A172 (cell line): ENCODE measurements around the gene GALNT12. TPM values are rescaled to one million over a fixed set of nuclear protein-coding genes. Genes with fewer than 3 reads are reported as not detected.

Experiments used
- DNase-seq: peaks from one replicate; pipeline ENCODE4 v3.0.0-alpha.2; 2015; ENCODE audit warnings: low spot score
- total RNA-seq: library from RNA; depleted of rRNA; stranded (reverse); fragments of >200 nt; shearing (Covaris generic); gene quantifications from 2 replicates; pipeline ENCODE4 v1.2.3, GENCODE V29; 2014

The GALNT12 gene
- total RNA-seq, 1 experiment from 2014 or later: 5.4 TPM

DNA sequence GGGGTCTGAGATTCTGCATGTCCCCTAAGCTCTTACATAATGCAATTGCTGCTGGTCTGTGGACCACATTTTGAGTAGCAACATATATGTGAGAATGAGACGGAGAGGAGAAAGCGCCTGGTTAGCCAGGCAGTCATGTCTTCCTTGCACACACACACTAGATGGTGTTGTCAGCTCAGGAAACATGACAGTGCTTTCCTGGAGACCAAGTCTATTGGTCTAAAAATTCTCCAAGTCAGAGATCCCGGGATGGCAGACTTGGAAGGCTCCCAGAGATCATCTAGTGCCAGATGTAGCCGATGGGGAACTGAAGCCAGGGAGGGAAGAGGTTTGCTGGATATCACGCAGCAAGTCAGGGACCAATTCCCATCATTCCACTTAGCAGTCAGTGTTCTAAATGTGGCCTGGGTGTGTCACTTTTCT lies 53.4 kb downstream of the GALNT12 start:
- DNase-seq: peak; percentile 94

DNA sequence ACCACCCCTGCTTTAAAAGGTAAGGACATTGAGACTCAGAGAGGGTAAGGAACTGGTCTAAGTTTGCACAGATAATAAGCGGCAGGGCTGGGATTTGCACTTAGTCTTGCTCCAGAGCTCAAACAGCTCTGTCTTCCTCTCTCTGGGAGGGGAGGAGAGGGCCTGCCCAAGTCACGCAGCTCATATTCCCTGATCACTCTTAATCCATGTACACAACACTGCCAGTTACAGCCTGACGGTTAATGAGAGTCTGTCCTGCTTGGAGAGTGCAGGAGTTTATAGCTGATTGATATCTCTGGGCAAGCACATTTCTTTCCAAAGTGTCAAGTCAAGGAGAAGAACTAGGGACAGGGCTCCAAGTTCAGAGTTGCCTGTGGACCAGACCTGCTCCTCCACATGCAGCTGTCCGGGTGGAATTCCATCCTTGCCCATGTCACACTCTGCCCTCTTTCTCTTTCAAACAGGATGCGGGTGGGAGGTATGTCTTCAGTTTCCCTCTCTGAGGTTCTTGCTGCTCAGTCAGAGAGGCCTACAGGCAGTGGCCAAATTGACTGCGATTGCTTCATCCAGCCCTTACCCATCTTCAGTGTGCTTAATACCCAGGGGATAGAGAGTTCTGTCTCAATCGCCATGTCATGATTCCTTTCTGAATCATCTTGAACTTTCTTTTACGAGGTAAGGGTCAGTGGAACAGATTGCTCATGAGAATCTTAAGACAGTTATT lies 54.5 kb downstream of the GALNT12 start:
- peak; percentile 55 for DNase-seq

DNA sequence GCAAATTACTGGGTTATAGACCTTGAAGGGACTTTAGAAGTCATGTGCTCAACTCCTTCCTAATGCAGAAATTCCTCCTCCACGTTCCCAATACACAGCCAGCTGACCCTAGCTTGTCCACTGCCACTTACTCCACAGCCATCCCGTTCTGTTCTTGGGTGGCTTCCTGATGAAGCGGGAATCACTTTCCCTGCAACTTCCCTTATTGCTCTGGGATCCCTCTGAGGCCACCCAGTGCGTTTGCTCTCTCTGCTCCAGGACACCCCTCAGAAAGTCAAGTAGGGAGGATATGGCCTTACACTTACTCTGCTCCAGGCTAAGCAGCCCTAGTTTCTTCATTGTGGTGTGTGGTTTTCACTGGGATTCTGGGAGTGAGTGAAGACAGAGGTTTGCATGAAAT lies 55.5 kb downstream of the GALNT12 start:
- DNase-seq: no peak

DNA sequence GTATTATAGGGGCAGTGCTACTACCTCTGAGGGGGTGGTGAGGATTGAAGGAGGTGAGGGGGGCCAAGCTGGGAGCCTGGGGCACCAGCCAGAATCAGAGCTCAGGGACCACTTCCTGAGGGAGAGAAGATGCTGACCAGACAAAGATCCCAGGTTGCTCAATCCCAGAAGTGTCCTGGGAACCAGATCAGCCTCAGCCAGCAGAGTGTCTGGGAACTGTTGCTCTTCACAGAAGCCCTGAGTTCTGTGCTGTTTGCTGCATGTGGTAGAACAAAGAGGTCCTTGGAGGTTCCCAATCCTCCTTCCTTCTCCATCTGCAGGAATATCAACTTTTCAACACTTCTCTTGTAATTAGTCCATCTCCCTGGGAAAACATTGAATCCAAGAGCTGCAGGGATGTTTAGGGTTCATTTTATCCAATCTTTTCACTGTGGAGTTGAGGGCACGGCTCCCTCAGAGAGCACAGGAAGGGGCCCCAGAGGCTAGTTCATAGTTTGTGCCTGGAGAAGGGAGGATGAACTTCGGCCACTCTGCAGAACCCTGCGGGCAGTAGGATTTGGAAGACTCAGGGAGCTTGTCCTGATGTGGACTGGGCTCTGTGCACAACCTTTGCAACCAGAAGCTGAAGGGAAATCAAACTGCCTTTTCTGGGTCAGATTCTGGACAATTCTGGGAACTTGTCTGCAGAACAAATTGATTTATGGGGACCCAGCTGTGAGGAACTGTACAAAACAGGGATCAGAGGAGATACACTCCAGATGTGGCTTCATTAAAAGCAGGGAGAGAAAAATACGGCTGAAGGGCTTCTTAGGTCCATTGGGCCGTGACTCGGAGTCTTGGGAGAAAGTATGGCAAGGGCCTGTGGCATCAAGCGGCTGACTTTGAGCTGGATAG lies 57.1 kb downstream of the GALNT12 start:
- no peak for DNase-seq

DNA sequence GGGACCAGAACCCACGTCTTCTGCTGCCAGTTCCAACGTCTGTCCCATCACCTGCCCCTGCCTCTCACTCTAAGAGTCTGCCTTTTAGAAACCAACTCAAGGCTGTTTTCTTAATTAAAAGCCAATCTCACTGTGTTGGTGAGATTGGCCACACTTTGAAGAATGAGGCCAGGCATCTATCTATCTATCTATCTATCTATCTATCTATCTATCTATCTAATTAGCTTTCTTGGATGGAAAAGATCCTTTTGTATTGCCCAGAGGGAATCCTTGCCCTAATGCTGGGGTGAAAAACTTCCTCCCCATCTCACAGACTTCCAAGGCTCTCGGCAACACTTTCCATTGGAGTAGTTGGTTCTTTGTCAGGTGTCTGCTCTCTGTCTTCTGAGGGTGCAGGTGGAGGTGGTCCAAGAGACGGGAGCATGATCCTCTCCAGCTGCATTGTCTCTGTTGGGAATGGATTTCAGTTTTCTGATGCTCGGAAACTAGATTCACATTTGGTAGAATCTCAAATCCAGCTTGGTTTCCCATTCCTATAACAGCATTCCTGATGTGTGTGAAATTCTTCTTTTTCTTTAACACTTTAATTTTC lies 57.9 kb downstream of the GALNT12 start:
- DNase-seq: no peak

DNA sequence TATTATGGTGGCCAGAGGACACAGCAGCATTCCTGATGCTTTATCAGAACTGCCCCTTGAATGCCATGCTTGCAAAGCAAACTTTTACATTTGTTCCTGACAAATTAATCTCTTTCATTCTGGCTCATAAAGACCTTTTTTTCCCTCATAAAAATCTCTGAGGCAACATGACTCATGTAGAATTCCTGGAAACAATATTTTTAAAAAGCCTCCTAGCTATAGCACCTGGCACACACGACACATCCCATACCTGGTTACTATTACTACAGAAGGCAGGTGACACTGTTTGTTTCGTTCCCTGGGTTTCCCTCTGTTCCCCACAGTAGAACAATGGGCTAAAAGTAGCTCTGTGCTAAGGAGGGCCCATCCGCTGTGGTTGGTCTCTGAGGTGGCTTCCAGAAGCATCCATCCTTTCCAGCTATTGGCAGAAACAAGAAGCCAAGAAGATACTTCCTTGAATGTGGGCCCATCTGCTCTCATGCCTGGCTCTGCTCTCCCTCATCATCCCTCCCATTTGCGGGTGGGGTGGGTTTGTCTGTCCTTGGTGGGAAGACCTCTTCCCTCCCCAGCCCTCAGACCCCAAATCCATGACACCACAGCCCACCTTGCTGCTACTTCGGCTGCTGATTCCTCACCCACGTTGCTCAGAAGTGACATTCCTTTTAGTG lies 59.1 kb downstream of the GALNT12 start:
- peak; percentile 49 for DNase-seq

DNA sequence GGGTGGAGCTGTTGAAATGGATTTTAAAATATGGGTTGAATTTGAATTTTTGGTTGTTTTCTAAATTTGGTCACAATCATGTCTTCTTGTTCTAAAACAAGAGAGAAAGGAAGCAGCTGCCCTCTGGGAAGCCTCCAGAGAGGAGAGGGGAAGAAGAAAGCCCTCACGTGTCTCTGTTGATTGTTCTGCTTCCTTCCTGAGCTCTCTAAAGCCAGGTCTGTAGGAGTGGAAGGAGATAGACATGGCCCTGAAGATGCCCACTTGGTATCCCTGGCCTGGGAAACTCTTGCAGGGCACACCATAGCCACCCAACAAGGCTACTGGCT lies 59.6 kb downstream of the GALNT12 start:
- DNase-seq: no peak

DNA sequence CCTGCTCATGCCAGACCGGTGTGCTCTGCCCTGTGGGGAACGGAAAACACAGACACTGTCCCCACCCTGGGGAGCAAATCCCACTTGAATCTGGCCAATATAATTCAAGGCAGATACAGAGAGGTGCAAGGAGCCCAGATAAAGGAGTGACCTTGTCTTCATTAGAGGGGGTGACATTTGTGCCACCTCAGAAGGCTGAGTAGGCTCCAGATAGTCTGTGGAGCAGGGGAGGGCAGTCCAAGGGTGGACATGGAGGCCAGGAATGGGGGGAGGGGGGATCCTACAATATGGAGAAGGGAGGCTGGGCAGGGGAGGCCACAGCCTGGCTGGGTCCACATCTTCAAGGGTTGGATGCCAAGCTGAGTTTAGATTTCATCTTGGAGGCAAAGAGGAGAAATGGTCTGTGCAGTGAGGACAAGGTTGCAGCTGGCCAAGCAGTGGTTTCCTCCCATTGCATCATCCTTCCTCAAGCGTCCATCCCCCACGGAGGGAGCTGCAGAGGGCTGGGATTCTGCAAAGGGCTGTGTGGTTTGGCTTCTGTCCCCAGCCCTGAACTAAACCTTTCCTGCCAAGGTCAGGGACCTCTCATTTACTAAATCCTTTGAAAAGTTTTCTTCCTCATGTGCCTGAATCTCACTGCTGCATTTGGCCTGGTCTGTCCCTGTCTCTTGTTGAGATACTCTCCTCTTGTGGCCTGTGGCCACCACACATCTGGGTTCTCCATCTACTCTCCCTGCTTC lies 60.1 kb downstream of the GALNT12 start:
- peak; percentile 94 for DNase-seq

DNA sequence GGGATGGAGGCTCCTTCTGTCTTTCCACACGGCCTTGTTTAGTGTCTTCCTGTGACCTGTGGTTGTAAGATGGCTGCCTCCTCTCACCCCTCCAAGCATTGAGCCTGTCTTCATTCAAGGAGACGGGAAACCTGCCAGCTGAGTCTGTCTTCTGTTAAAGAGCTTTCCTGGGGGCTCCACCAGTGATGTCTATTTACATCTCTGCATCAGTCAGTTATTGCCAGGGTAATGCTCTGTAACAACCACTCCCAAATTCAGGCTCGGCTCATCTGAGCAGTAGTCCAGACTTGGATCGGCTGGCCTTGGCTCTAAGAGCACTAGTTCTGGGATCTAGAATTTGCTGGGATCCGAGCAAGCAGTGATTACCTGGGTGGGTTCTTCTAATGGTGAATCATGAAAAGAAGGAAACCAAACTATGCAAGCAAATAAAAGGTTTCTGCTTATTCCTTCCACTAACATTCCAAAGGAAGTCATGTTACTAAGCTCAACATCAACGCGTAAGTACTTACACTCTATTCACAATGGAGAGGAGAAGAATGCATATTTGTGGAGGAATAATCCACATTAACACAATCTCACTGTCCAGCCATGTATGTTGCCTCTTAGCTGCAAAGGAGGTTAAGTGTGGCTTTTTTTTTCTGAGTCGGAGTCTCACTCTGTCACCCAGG lies 61.7 kb downstream of the GALNT12 start:
- DNase-seq: no peak

DNA sequence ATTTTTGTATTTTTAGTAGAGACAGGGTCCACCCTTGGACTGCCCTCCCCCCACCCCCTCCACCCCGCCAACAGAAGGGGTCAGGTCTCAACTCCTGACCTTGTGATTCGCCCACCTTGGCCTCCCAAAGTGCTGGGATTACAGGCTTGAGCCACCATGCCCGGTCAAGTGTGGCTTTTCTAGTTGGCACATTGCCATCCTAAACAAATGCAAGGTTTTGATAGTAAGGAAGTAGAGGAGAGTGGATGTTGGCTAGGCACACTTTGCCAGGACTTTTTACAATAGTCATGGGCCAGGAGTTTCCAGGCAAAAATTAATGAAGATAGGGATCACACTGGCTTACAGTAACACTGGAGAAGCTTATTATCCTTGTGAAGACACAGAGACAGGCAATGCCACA lies 62.4 kb downstream of the GALNT12 start:
- DNase-seq: no peak

DNA sequence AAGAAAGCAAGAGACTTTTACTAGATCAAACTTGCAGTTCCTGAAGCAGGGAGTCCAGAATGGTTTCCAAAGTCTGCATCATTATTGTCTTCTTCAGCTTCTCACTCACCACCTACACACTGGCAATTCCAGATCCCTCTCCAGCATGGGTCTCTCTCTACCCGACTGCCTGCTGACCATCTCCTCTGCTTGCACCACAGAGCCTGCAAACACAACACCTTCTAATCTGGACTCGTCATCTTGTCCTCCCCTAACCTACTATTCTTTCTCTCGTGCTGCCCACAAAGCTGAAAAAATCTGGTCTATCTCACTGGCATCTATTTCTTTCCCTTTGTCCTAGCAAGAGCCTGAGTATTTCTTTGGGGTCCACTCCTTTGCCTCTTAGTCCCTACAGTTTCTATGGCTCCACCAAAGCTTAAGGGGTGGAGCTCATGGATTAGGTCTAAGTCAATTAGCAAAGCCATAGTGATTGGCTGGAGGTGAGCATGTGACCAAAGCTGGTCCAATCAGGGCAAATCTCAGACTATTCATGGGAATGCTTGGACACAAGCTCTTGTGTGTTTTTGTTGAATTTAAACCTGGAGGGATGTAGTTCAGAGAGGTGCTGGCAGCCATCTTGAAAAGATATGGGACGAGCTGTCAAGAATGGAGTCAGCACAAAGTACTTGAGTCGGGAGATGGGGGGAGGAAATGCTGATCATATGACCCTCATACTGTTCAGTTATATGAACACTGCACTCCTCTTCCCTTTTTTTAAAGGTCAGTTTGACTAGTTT lies 63.5 kb downstream of the GALNT12 start:
- no peak for DNase-seq

DNA sequence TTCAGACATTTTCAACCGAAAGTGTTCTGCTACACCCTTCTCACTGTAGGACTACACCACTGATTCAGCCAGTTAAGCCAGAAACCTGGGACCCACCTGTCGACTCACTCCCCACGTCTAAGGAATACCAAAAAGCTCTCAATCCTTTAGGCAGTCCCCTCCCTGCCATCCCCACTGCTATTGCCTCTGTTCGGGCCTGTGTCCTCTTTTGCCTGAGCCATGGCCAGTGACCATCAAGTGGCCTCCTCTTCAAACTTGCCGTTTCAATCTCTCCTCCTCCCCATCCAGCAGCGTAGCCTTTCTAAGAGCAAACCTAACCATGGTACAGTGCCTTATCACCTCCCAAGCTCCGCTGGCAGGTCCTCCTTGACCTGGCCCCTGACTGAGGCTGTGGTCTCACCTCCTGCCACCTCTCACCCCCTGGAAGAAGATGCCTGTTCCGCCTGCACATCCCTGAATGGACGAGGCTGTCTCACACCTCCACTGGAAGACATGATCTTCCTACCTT lies 64.1 kb downstream of the GALNT12 start:
- no peak for DNase-seq

DNA sequence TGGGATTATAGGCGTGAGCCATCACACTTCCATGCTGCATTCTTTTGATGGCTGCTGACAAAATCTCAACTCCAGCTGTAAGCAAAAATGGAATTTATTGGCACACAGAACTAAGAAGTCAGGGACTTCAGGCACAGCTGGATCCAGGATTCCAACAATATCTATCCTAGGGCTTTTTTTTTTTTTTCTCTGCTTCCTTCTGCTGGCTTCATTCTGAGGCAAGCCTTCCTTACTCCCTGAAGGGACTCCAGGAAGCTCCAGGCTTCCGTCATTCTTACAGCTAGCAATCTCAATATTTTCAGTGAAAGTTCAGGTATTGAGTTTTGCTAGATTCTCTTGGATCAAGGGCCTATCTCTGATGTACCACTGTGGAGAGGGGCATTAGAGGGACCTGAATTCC lies 66.1 kb downstream of the GALNT12 start:
- no peak for DNase-seq

DNA sequence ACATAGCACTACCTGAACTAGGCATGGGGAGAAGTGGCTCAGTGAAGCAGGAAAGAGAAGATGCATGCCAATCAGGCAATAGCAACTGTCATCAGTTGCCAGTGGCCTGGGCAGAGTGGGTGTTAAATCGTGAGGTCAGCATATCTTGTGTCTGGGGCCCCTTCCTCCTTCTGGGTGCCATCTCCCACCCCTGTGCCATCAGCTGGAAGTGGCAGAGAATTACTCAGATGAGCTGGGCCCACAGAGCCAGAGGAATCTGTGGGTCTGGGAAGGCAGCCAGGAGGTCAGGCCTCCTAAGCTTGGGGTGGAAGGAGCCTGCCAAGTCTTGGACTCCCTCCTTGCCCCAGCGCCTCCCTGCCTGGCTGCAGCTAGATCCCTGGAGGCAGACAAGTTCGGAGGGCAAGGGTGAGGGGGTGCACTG lies 66.5 kb downstream of the GALNT12 start:
- peak; percentile 86 for DNase-seq

DNA sequence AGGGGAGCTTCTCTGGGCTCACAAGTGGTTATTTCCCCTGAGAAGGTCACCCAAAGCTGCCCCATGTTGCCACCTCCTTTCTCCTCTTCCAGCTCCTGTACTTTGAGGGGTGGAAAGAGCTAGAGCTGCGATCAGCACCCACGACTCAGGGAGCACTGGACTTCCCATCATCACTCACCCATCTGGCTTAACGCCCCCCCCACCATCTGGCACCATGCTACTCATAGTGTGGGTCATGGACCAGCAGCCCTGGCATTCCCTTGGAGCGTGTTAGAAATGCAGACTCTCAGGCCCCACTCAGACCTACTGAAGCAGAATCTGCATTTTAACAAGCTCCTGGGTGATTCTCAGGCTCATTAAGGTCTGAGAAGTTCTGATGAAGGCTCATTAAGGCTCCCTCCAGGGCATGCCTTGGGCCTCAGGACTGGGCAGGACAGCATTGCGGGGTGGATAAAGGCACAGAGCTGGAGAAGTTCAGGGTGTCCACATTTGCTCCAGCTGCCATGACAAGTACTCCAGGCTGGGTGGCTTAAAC lies 67.3 kb downstream of the GALNT12 start:
- DNase-seq: no peak

DNA sequence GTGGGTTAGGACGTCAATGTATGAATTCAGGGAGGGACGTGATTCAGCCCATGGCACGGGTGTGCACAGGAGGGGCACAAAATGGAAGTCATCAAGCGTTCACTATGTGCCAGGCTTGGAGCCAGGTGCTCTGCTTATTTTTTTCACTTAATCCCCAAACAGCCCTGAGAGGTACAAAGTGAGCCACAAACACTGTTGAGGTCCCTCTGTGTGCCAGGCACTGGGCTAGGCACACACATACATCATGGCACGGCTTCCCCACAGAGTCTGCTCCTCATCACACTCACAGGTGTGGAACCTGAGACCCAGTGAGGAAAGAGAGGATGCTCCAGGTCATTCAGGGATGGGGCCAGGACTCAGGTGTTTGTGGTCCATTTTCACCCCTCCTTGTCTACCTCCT lies 68.1 kb downstream of the GALNT12 start:
- DNase-seq: no peak

DNA sequence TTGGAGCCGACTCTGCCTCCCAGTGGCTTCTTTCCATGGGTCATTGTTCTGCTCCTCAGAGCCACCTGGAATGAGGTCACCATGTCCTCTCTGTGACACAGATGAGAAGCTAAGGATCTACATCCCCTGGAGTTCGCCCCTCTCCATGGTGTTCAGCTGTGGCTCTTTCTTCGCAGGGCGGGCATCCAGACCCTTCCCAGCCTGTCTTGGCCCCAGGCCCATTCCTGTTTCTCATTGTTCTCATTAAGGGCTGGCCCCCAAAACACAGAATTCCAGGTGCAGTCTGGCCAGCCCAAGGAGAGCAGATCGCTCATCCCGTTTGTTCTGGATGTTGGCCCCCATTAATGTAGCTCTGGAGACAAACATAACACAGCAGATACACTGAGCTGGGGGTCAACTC lies 69.8 kb downstream of the GALNT12 start:
- DNase-seq: no peak

DNA sequence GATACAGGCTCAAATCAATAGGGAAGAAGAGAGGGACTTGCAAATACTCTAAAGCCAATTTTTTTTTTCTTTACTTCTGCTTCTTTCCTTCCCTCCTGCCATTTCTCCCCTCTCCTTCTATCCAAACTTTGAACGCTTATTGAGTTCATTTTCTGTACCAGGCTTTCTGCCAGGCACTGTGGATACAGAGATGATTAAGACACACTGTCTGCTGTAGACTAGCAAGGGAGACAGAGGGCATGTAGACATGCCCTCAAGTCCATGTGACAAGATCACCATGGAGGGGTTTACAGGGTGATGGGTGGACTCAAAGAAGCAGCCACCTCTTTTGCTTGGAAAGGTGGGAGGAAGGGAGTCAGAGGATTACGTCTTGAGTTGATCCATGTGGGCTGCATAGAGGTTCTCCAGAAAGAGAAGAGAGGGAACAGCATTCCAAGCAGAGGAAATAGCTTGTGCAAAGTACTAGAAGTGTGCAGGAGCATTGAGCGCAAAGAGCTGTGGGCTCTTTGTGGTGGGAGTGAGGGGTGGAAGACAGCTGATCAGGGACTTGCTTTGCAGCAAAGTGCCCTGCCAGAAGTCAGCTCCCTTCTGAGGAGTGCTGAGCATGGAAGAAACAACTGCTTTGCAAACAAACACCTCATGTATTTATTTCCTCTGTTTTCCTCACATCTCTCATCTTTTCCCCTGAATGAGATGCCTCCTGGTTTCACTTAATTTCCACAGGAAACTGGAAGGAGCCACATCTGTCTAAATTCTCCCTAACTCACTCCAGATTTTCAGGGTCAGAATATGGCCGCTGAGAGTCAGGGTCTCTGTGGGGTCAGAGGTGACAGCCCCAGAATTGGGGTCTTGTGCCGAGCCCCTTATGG lies 71.9 kb downstream of the GALNT12 start:
- DNase-seq: no peak

DNA sequence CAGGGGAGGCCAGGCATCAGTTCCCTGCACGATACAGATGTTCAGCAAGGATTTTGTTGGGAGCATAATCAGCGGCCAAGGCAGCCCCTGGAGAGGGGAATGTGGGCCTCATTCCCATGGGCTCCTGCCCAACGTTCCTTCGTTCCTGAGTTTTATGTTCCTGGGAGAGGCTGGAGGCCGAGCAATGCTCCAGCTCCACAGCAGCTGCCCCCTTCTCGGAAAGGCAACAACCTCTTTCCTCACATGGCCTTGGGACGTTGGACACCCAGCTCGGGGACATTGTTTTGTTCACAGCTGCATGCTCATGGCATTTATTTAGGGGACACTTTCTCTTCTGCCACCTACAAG lies 72.5 kb downstream of the GALNT12 start:
- DNase-seq: no peak
